HG02885 (cell line): ENCODE results near the gene UTS2R.

Experiments used
- ATAC-seq: cut with Tn5 transposase; IDR thresholded peaks from one replicate; pipeline ENCODE4 v1.9.1; 2021; ENCODE audit warnings: mild to moderate bottlenecking; ENCODE audit not compliant: unreplicated experiment, poor library complexity

UTS2R gene

GRCh38 chr17:82424001-82424862, 52.7 kb downstream of the UTS2R start:
- no peak for ATAC-seq

DNA sequence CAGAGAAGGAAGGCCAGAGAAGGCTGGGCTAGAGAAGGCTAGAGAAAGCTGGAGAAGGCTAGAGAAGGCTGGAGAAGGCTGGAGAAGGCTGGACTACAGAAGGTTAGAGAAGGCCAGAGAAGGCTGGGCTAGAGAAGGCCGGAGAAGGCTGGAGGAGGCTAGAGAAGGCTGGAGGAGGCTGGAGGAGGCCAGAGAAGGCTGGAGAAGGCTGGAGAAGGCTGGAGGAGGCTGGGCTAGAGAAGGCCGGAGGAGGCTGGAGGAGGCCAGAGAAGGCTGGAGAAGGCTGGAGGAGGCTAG, 53.2 kb downstream of the UTS2R start:
- ATAC-seq, result no peak
